Umbilical cord (tissue), 2 donors: ENCODE data around the gene TLE4. TPM values are rescaled to one million over a fixed set of nuclear protein-coding genes. Genes with fewer than 3 reads are reported as not detected.
A peak's percentile ranks its signal among the peaks of the same experiment; 100 is the strongest.

Experiments used
- DNase-seq: peaks from one replicate; pipeline ENCODE4 v3.0.0-alpha.2; 2015; ENCODE audit warnings: low spot score
- total RNA-seq: library from RNA; depleted of rRNA; stranded (reverse); fragments of >200 nt; gene quantifications from one replicate; pipeline ENCODE4 v1.2.3, GENCODE V29; 2014; ENCODE audit warnings: low replicate concordance; ENCODE audit not compliant: insufficient read depth

Gene TLE4
- total RNA-seq, 1 donor from 2014 or later, result 30.1 TPM

DNA sequence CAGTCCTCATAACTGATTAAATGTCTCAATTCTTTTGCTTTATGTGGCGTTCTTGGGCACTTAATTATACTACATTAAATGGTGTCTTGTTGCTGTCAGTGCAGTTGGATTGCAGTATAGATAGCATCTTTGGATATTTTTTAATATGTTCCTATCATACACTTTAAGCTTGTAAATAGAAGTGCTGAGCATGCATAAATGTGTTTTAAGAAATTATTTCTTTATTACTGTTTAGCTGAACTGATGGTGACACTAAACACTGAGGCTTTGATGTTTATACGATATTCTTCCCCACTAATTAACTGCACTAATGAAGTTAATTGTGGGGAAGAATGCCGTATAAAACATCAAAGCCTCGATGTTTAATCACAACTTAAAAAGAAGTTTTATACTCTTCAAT, 116.6 kb downstream of the TLE4 start:
- no peak for DNase-seq

DNA sequence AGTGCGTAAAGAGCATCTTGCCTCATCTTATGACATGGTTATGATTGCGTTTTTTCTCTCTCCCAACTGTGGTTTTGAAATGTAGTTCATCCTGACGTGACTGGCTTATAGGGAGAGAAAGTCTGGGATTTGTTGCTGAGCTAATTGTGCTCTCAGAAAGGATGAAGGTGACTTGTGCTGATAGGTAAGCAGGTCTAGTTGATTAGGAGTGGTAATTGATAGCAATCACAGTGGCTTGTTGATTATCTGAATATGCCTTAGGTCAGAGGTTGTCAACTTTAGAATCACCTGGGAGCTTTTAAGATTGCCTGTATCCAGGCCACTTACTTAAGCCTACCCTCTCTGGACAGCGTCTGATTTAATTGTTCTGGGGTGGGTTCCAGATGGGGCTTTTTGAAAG, 117.8 kb downstream of the TLE4 start:
- DNase-seq, result no peak

DNA sequence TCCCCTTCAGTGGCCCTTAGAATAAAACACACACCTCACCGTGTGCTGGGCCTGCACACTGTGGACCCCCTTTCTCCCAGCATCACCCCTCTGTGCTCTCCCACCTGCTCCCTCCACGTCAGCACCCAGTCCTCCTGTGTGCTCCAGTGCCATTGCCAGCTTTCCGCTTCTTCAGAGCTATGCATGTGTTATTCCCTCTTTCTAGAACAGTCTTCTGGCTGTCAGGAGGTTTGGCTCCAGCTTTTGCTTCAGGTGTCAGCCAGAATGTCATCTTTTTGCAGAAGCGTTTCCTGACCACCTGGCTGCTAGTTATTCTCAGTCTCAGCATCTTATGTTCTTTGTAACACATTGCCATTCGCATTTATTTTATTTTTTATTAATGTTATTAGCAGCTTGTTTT, 119.7 kb downstream of the TLE4 start:
- no peak for DNase-seq

DNA sequence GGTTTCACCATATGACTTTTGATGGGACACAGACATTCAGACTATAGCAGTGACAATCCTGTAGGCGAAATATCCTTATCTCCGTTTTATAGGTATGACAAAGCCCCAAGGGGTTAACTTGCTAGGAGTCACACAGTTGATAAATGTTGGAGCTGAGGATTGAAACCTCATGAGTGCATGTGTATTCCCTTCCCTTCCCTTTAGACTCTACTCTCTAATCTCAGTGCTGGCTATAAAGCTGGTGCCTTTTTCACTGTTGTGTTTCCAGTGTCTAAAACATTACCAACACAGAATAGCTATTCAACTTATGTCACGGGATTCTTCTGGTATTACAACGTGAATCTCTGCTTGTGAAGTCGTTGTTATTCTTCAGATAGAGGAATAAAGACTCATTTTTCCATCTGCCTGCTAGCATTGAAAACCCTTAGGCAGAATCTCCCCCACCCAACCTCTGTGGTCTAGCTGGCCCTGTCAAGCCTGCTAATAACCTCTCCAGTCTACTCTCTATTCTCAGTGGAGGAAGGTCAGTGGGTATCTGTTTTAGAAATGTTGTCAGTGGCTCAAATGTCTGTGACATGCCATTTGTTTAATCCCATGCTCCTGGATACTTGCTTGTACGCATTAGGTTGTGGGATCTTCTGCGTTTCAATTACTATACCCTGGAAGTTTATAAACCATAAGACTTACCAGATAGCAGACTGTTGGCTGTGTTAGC, 121.2 kb downstream of the TLE4 start:
- DNase-seq, result no peak

DNA sequence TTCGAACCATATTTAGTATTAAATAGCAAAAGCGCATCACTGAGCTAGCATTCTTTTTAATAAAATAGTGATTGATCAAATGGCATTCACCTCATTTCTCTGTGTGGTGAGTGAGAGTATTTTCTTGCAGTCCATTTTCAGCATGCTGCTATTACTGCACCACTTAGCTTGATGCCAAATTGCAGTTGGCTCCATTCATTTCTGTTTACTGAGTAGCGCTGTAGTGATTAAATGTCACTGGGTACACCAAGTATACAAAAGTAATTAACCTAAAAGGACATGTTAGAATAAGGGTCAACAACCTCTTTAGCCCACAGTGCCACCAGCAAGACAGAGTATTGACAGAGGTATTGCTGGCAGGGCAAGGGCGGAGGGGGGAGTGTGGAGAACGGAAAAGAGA, 122.0 kb downstream of the TLE4 start:
- no peak for DNase-seq

DNA sequence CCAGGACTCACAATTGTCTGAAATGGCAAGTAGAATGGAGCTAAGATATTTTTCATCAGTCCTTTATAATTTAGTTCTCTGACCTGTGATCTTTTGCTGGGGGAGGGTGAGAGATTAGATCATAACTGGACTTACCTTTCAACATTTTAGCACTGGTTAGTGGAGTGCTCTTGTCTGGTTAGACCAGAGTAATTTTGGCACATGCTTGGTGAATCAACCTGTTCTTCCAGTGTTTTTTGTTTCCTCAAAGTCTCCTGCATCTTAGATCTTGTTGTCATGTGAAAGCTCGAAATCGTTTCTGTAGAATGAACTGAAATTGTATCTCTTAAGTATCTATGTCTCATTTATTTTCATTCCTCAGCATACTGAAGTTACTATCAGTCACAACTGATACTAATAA, 122.4 kb downstream of the TLE4 start:
- no peak for DNase-seq

DNA sequence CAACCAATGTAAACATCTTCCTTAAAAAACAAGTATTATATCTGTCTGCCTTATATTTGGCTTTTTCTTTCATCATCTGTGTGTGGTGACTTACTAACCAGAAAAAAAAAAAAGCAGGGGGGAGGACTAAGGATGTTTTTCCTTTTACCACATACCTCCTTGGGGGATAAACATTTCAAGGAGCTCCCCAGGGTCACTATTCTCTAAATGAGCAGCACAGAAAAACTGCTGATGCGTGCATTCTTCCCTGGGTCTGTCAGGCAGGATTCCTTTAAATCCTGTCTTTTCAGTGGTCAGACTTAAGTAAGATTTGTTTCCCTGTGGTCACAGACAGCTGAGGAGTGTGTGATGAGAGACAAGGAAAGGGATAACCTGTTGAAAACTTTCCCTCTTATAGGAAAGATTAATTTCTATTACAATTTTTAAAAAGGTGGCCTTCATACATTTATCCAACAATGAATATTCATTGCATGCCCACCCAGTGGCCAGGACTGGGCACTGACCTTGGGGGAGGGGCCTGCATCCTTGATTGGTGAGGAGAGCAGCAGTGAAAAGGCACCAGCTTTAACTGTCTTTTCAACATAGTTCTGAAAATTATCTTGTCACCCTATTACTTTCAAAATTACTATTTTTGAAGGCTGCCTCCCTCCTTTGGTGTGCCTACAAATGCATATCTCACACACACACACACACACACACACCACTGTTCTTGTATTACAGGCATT, 123.1 kb downstream of the TLE4 start:
- DNase-seq, result peak; percentile 79

DNA sequence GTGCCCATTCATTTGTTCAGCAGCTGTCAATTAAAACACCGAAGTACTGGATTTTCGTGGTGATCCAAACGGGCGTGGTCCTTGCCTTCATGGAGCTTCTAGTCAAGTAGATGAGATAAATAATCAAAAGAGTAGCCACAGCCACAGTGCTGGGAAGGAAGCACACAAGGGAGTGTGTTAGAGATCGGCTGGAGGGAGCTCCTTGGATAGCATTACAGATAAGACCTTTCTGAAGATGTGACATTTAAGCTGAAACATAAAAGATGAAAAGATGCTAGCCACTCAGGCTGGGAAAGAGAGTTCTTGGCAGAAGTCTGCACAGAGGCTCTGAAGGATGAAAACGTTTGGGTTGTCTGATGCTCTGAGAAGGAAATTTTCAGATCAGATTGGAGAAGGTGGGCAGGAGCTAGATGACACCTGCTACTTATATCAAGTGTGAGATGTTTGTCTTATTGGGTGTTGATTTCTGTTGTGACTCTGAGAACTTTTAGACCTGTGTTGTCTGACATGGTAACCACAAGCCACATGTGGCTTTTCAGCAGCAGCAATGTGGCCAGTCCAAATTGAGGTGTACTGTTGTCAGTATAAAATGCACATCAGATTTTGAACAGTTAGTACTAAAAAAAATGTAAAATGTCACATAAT, 123.9 kb downstream of the TLE4 start:
- no peak for DNase-seq

DNA sequence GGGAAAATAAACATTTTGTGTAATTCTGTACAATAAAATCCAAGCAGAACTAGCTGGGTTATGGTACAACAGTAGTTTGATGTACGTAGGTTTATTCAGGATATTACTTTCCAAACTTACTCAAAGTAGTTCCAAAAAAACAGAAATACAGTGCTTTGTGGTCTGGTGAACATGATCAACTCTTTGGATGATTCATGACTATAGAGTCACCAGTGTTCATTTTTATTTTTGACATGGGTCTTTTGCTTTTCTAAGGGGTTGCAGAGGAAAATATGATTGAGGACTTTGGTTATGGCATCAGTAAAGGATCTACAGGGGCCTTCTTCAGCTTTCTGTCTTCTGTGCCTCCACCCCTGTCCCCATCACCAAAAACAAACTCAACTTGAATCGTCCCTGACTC, 127.2 kb downstream of the TLE4 start:
- no peak for DNase-seq

DNA sequence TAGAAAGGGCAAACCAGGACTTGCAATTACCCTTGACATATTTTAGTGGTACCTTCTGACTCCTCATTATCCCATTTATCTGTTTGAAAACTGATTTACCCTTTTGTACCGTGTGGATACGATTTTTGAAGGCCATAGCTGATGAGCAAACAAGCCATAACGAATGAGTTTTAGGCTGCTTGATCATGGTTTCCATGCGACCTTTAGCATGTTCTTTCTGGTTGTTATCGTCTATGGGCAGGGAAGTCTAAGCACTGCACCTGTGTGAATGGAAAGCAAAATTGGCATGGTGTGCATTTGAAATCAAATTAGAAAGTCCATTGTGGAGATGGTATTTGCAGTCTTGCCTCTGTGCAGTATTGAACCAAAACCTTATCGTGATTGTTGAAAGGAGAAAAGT, 127.7 kb downstream of the TLE4 start:
- no peak for DNase-seq

DNA sequence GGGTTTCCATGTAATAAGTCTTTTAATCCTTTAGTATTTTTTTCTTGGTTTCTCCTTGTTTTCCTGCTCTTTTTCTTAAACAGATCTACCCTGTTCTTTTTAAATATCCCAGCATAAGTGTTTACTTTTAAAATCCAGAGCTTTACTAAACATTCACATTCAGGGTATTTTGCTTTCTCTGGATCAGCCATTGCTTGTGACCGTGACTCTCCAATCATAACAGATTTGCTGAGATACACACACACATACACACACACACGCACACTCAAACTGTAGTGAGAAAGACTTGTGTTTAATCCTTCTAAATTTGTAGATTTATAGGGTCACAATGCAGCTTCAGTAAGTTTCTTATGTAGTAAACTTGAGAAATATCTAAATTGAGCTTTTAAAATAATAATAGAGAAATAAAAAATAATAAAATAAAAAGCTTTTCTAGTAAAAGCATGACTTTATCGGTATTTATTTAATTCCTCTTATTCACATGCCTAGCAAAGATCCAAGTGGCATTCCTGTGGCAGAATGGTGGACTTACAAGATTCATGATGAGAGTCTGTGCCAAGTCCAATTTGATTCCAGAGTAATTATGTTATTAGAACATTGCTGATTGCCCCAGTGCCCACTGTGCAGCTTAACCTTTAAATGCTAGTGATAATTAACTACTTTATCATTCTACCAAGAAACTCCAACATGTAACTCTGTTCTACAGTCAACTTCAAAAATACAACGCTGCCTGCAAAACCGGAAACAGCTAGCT, 129.0 kb downstream of the TLE4 start:
- DNase-seq, result no peak

DNA sequence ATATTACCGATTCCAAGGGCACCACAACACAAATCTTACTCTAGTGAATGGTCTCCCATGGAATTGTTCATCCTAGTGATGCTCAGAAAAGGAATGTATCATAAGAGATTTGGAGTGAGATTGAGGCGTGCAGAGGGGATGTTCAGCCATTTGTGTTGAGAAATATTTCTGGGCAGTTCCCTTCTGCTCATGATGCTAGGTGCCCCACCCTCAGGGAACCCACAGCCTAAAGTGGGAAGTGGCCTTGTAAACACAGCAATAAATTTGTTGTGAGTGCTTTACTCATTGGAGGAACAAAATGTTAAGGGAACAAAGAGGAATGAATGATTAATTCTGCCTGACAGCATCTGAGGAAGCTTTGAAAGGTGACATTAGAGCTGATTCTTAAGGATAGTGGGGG, 129.9 kb downstream of the TLE4 start:
- DNase-seq, result no peak

DNA sequence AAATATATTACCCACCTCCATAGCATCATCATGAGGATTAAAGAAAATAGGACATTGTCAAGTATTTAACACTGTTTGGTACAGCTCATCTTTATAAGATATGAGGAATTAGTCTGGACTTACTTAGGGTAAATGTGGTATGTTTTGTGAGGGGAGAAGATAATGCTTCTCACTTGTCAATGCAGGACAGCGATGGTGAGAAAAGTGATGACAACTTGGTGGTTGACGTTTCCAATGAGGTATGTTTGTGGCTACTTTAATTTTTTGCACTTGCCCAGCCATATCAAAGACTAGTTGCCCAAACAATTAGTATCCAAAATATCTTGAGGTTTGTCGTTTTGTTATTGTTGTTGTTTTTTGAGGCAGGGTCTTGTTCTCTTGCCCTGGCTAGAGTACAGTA, 133.9 kb downstream of the TLE4 start:
- no peak for DNase-seq

DNA sequence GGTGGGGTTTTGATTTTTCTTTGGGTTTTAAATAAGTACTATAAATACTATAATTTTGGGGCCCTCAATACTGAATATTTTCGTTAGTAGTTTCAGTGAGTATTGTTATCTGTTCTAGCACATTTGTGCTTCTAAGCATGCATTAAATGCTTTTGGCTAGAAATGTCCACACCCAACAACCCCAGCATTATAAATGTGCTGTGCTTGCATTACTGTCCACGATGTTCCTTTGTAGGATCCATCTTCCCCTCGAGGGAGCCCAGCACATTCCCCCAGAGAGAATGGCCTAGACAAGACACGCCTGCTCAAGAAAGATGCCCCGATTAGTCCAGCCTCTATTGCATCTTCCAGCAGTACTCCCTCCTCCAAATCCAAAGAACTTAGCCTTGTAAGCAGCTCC, 134.7 kb downstream of the TLE4 start:
- DNase-seq, result no peak

DNA sequence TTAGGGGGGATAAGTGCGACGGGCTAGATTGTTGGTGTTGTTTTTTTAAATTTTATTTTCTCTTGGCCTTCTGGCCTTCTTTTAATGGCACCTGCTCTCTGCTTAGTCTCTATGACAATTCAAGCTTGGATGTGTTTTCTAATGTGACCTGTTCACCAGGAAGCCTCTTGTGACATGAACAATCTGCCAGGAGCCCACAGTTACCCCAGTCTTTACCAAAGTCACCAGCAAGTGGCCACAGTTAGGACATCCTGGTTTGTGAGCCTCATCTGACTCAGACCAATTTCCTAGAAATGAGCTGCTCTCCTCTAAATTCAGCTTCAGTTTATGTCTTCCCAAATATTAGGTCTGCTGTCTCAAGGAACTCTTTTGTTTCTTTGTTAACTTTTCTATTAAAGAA, 135.8 kb downstream of the TLE4 start:
- no peak for DNase-seq

DNA sequence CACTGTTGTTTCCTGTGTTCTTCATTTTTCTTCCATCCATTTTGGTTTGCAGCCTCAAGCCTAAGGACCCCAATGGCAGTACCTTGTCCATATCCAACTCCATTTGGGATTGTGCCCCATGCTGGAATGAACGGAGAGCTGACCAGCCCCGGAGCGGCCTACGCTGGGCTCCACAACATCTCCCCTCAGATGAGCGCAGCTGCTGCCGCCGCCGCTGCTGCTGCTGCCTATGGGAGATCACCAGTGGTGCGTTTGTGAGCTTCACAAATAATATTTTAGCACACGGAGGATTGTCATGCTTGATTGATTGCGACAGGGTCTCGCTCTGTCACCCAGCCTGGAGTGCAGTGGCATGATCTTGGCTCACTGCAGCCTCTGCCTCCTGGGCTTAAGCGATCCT, 136.8 kb downstream of the TLE4 start:
- DNase-seq, result no peak

DNA sequence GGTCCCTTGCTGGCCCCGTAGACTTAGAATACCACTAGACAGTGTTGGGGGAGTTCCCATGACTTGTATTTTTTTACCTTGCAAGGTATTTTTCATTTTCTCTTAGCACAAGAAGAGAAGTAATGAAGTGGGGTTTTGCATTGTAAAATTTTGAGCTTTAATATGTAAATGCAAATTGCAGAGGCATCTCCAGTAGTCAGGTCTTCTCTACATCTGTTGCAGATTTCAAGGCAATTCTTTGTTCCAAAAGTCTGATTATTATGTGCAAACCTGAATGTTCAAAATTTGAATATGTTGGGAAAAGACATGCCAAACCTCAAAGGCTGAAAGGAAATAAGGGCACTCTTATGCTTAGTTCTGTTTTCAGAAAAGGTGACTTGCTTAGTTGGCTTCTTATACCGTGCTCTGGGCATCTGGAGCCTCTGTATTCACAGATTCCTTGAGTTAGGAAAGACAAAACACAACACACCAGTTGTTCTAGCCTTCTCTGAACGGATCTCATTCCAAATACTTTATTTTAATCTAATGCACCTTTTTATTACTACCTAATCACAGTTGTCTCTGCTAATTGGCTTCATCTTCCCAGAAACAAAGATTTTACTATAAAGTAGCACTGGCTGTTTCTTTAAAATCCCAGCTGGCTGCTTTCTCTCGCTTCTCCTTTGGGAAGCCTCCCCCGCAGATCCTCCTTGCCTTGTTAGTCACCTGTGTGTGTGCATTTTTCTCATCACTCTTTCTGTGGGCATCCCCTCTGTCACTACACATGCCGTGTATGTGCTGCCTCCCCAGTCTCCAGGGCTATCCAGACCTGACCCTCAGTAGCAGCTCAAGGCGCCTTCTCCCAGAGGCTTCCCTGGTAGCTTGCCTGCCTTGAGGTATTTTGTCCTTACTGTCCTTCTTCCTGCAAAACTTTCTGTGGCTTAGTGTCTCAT, 138.2 kb downstream of the TLE4 start:
- DNase-seq, result no peak

DNA sequence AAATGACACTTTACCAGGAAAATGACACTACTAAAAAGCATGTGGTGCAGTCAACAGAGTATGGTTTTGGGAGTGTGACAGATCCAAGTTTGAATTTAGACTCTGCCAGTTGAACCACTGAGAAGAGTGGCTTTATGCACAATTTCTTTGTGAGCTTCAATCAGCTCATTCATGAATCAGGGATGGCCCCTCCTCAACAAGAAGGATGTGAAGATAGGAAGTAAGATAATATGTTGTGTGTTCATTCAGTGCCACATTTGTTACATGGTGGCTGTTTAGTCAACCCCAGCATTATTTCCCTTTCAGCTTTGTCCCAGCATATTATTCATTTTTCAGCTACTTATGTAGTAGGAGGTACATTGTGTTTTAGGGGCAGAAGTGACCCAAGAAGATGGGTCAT, 140.1 kb downstream of the TLE4 start:
- DNase-seq, result no peak

DNA sequence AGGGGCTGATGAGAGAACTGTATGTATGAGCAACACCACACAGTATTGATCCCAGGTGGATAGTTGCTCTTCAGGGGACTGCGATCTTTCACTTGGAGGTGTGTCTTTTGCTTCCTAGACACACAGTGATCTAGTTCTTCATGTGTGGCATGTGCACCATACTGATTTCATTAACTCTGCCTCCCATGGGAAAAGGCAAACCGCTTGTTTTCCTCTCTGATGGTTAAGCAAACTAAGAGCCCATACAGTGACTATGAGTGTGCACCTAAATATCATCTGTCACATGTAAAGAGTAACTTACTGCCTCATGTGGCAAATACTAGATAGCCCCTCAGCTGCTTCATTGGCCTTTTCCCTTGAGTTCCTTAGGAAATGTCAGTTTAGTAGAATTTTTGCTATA, 147.3 kb downstream of the TLE4 start:
- no peak for DNase-seq

DNA sequence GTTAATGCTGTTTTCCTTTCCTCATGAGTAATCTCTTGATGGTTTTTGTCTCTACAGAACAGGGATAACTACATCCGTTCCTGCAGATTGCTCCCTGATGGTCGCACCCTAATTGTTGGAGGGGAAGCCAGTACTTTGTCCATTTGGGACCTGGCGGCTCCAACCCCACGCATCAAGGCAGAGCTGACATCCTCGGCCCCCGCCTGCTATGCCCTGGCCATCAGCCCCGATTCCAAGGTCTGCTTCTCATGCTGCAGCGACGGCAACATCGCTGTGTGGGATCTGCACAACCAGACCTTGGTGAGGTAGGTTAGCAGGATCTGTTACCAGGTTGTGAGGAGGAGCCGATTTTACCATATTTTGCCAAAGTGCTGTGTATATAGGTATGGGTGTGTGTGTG, 148.2 kb downstream of the TLE4 start:
- no peak for DNase-seq
